RPMI7951 (cell line): ENCODE data around the gene ELOB. TPM values are rescaled to one million over a fixed set of nuclear protein-coding genes. Genes with fewer than 3 reads are reported as not detected.
"Not testable (repeated sequence)": the region's sequence is repeated elsewhere in the genome, so short reads cannot be mapped to it uniquely, and the experiment has no call there.

Source experiments
- DNase-seq: peaks from one replicate; pipeline ENCODE4 v3.0.0-alpha.2; 2012; ENCODE audit warnings: low read depth
- total RNA-seq: library from RNA; depleted of rRNA; stranded (reverse); fragments of >200 nt; shearing (Covaris generic); gene quantifications from 2 replicates; pipeline ENCODE4 v1.2.3, GENCODE V29; 2014

The ELOB gene
- total RNA-seq, 1 experiment from 2014 or later: 349 TPM

DNA sequence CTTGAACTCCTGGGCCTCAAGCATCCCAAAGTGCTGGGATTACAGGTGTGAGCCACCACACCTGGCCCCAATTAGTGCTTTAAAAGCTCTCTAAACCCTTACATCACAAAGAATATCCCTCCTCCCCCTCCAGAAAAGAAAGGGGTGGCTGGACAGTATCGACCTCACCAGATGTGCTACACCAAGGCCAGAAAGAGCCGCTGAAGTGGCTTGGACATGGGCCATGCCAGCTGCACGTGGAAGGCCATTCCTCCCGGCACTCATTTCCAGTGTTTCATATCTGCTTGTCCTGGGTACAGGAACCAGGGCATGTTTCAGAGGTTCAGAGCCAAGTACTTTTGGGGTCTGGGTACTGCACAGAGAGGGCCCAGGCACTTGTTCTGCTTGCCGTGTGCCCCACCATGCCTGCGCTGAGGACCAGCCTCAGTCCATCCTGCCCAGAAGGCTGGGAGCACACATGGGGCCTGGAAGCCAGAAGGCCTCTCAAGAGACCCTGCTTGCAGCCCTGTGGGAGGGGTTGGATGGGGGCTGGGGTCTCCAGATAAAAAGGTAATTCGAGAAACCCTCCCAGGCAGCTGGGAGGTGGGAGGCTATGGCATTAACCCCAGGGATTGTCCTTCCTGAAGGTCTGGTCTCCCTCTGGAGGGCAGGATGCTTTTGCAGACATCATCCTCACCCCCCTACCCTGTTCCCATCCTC, 28.2 kb downstream of the ELOB start:
- no peak for DNase-seq

GRCh38 chr16:2745961-2746360, 31.1 kb downstream of the ELOB start:
- no peak for DNase-seq

- DNase-seq: no peak
These were observed 31.8 kb downstream of the ELOB start for GRCh38 chr16:2745116-2745890.

GRCh38 chr16:2744711-2745110, 32.4 kb downstream of the ELOB start:
- DNase-seq: no peak

DNA sequence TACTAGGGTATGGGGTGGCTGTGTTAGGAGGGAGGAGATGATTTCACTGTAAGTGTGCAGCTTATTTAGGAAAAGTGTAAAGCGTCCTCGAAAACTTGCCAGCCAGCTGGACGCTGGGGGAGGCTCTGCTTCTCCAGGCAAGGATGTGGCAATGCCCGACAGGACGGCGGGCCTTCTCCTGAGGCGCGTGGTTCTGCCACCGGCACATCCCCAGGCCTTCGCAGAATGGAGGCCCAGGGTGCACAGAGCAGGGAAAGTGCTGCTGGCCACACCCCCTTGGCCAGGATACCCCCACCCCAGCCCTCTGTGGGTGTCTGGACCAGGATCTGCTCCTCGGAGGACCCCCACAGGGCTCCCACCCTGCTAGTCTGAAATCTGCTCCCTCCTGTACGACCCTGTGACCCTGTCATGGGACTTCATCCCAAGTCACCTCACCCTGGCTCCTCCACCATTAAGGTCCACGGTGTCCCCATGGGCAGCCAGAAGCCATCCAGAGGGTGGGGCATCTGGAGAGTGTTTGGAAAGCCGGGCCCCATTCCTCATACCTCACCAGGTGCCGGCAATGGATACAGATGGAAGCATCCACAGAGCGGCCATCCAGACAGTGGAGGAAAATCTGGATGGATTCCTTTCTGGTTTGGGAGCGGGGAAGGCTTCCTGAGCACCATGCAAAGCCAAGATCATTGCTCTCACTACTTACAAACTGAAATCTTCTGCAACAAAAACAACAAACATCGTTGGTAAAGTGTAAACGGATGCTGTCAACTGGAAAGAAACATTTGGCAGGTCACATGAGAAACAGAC, 33.9 kb downstream of the ELOB start:
- no peak for DNase-seq

DNA sequence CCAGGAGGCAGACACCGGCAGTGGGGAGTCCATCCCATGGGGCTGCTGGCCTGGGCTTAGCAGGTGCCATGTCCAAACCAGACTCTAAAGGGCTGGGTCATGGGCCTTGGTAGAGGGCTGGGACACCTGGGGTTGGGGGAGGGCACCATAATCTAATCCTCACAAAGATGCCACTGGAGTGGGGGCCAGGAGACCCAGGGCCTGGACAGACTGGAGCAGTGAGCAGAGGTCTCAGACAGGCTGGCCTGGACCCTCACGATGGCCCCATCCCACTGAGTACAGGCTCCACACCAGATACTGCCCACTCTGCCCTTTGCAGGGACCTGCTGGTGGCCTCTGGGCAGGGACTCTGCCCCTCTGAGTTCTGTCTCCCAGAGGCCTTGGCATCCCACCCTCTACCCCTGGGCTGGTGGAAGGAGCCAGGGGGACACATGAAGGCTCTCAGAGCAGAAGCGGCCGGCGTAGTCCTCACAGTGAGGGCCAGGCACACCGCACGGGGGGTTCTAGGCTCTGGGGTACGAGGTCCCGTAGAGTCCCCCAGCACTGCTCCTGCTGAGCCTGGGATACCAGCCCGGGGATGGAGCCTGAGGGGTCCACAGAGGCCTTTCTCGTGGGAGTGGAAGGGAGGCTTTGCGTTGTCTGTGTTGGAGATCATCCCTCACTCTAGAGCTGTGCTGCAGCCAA, 34.6 kb downstream of the ELOB start:
- DNase-seq: no peak

GRCh38 chr16:2741168-2741567, 35.9 kb downstream of the ELOB start:
- no peak for DNase-seq

DNA sequence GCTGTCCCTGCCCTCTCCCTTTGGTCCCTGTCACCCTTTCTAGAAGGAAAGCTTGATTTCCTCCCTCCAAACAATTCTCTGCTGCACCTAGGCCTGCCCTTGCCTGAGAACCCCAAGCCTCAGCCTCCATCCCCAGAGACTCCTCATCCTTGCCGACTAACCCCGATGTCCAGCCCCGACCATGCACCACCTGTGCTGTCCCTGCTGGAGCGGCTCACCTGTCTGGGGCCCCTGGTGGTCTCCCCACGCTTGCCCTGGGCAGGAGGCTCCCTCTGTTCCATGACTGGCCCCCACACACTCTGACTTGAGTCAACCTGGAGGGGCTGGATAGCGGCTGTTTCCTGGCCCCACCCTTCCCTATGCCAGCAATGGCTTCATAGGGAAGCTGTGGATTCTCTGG, 36.6 kb downstream of the ELOB start:
- DNase-seq: no peak

GRCh38 chr16:2739625-2740430, 37.3 kb downstream of the ELOB start:
- no peak for DNase-seq

DNA sequence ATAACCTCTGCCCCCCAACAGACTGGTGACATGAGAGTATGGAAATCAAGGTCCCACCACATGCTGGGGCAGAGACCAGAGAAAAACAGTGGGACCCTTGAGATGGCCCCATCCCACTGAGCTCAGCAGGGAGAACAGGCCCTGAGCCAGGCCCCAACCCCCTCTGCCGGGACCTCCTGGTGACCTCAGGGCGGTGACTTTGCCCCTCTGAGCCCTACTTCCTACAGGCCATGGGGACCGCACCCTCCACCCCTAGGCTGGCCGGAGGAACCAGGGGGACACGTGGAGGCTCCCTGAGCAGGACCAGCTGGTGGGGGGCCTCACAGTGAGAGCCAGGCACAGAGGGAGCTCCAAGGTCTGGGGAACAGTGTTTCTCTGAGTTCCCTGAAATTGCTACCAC, 38.5 kb downstream of the ELOB start:
- DNase-seq: no peak

GRCh38 chr16:2737895-2738418, 39.1 kb downstream of the ELOB start:
- DNase-seq: no peak

DNA sequence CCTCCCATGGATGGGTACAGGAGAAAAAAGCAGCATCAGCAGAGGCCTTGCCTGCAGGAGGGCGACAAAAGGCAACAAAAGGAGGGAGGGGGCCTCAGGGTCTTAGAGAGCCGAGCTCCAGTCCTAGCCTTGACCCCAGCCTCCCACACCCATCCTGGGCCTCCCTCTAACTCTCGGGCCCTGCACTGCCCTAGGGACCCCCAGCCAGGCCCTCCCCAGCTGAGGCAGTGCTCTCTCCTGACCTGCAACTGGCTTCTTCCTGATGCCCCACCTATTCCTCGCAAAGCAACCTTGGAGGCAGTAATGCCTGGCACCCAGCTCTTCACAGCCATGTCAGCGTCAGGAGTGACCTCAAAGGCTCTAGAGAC, 39.9 kb downstream of the ELOB start:
- DNase-seq: no peak

- DNase-seq: no peak
These were observed 40.4 kb downstream of the ELOB start for GRCh38 chr16:2736476-2737237.

DNA sequence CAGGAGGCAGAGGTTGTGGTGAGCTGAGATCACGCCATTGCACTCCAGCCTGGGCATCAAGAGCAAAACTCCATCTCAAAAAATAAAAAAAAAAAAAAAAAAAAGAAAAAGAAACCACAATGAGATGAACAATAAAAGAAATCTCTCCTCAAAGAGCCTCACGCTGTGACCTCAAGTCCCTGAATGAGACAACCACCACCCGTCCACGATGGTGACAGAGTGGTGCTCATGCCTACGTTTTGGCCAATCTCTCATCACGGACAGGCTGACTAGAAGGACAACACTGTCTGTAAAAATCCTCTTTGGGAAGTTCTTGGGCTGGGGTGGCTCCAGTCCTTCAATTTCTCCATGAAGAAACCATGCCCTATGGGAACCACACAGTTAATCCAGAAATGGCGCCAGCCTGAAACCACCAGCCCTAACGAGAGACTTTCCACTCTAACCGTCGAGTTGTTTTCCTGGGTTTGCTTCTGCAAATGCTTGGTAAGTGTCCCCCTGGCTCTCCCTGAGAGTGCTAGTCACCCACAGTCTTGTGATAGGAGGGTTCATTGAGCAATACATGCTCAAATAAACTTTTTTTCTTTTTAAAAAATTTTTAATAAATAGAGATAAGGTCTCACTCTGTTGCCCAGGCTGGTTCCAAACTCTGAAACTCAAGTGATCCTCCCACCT, 42.1 kb downstream of the ELOB start:
- no peak for DNase-seq

GRCh38 chr16:2728034-2728433, 49.0 kb downstream of the ELOB start:
- no peak for DNase-seq

GRCh38 chr16:2726923-2727322, 50.2 kb downstream of the ELOB start:
- DNase-seq: no peak

GRCh38 chr16:2724816-2725348, 52.2 kb downstream of the ELOB start:
- DNase-seq: no peak

GRCh38 chr16:2724088-2724676, 52.9 kb downstream of the ELOB start:
- no peak for DNase-seq

DNA sequence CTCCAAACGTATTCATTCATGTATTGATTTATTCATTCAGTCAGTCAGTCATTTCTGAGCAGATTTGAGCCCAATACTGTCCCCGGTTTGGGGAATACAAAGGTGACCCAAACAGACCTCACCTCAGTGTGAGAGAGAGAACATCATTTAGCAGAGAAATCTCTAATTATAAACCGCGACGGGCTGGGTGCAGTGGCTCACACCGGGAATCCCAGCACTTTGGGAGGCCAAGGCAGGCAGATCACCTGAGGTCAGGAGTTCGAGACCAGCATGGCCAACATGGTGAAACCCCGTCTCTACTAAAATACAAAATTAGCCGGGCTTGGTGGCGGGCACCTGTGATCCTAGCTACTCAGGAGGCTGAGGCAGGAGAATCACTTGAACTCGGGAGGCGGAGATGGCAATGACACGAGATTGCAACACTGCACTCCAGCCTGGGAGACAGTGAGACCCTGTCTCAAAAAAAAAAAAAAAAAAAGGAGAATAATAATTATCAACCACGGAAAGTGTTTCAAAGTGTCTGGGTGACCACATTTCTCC, 55.4 kb downstream of the ELOB start:
- DNase-seq: not testable (repeated sequence)
